HCT116 (cell line): ENCODE results near the gene GABRG1. TPM values are rescaled to one million over a fixed set of nuclear protein-coding genes. Genes with fewer than 3 reads are reported as not detected.

Source experiments
- ATAC-seq: fragments of 200-7000 bp; cut with Tn5 transposase; 2 replicates; pipeline ENCODE4 v1.9.1; 2020; ENCODE audit warnings: mild to moderate bottlenecking, moderate library complexity
- BruUV-seq: library from RNA; stranded (reverse); fragments of 400-500 nt; replicated peaks from 2 replicates; lab custom pipeline; 2021; lab: Mats Ljungman, UMichigan
- CTCF ChIA-PET: fragments of 300-600 bp; sonication (Branson Sonifier 250); formaldehyde crosslinking; loops from one replicate; lab custom pipeline; 2021; ENCODE audit warnings: antibody characterized with exemption; lab: Charles Lee
- POLR2A ChIA-PET: fragments of 300-600, 350-600 bp; sonication (Branson Sonifier 250); formaldehyde crosslinking; loops from one replicate; lab custom pipeline; 2021; ENCODE audit warnings: antibody characterized with exemption; lab: Charles Lee
- RAD21 ChIA-PET, 2 experiments: fragments of 300-600 bp; sonication (Branson Sonifier 250); formaldehyde crosslinking; loops; one replicate each; lab custom pipeline; 2023; ENCODE audit warnings: low total read pairs in 2 of 2; ENCODE audit not compliant: uncharacterized antibody in 2 of 2, unreplicated experiment in 2 of 2, low non-redundant PET in 1 of 2; lab: Charles Lee
- DNase-seq: peaks from one replicate; pipeline ENCODE4 v3.0.0-alpha.2; 2010; ENCODE audit warnings: low read depth, low spot score
- H2AFZ ChIP-seq: fragments of 200-600 bp; shearing (Covaris generic), sonication (generic); 2 replicates; pipeline ENCODE4 v1.6.1; 2017; ENCODE audit warnings: low read depth, mixed run types, mixed read lengths, antibody characterized with exemption, low read length; ENCODE audit not compliant: poor library complexity, severe bottlenecking
- H3K27ac ChIP-seq: 2 replicates; pipeline ENCODE4 v1.5.1; 2012; ENCODE audit warnings: low read depth, low read length
- H3K27me3 ChIP-seq: fragments of 200-600 bp; sonication (generic); 2 replicates; pipeline ENCODE4 v1.6.1; 2016; ENCODE audit warnings: mixed run types, low read length, mixed read lengths; ENCODE audit not compliant: insufficient read depth
- H3K36me3 ChIP-seq, 2 experiments: fragments of 200-500 bp in 1 of 2; fragments of 200-600 bp in 1 of 2; sonication (Bioruptor generic) in 1 of 2; sonication (generic) in 1 of 2; 2 replicates each; pipeline versions ENCODE4 v1.5.1 to v1.6.1; 2014 to 2016; ENCODE audit warnings: low read length in 2 of 2, inconsistent platforms in 1 of 2, mixed read lengths in 1 of 2, mixed run types in 1 of 2; ENCODE audit not compliant: insufficient read depth in 2 of 2, control insufficient read depth in 1 of 2
- H3K4me1 ChIP-seq, 2 experiments: fragments of 200-600 bp in 1 of 2; sonication (generic) in 1 of 2; 2 replicates each; pipeline versions ENCODE4 v1.5.1 to v1.6.1; 2012 to 2017; ENCODE audit warnings: low read length in 2 of 2, inconsistent platforms in 1 of 2, mild to moderate bottlenecking in 1 of 2, mixed read lengths in 1 of 2, mixed run types in 1 of 2, moderate library complexity in 1 of 2; ENCODE audit not compliant: insufficient read depth in 2 of 2, control insufficient read depth in 1 of 2
- H3K4me2 ChIP-seq: fragments of 200-600 bp; sonication (generic); 2 replicates; pipeline ENCODE4 v1.6.1; 2017; ENCODE audit warnings: mixed run types, low read length, mixed read lengths
- H3K4me3 ChIP-seq, 2 experiments: fragments of 200-600 bp in 1 of 2; sonication (generic) in 1 of 2; replicated peaks in 1 of 2; 2 replicates each; pipeline ENCODE4 v1.5.1; 2011 to 2016; ENCODE audit warnings: low read length in 2 of 2, control low read depth in 1 of 2, low read depth in 1 of 2, mild to moderate bottlenecking in 1 of 2, mixed read lengths in 1 of 2, mixed run types in 1 of 2
- H3K79me2 ChIP-seq: fragments of 200-600 bp; sonication (generic); 2 replicates; pipeline ENCODE4 v1.6.1; 2017; ENCODE audit warnings: mild to moderate bottlenecking, mixed run types, low read length, moderate library complexity, mixed read lengths; ENCODE audit not compliant: insufficient read depth
- H3K9ac ChIP-seq: fragments of 200-600 bp; sonication (generic); 2 replicates; pipeline ENCODE4 v1.6.1; 2016; ENCODE audit warnings: low read length, mixed read lengths
- H3K9me2 ChIP-seq: fragments of 200-600 bp; sonication (generic), shearing (Covaris generic); 2 replicates; pipeline ENCODE4 v1.6.1; 2017; ENCODE audit warnings: mixed run types, mild to moderate bottlenecking, moderate library complexity; ENCODE audit not compliant: insufficient read depth
- H3K9me3 ChIP-seq, 2 experiments: fragments of 200-500 bp in 1 of 2; fragments of 200-600 bp in 1 of 2; sonication (Bioruptor generic) in 1 of 2; sonication (generic) in 1 of 2; 2 replicates each; pipeline ENCODE4 v1.6.1; 2014 to 2017; ENCODE audit warnings: low read length in 2 of 2, mixed read lengths in 2 of 2, inconsistent platforms in 1 of 2, low read depth in 1 of 2, mild to moderate bottlenecking in 1 of 2, mixed run types in 1 of 2, moderate library complexity in 1 of 2; ENCODE audit not compliant: control insufficient read depth in 1 of 2, insufficient read depth in 1 of 2
- H4K20me1 ChIP-seq: fragments of 200-600 bp; sonication (generic), shearing (Covaris generic); 2 replicates; pipeline ENCODE4 v1.6.1; 2017; ENCODE audit warnings: mixed run types, mild to moderate bottlenecking, moderate library complexity; ENCODE audit not compliant: insufficient read depth
- ATF3 ChIP-seq: IDR thresholded peaks from 2 replicates; pipeline ENCODE4 v1.6.1; 2012
- CEBPB ChIP-seq: IDR thresholded peaks from 2 replicates; pipeline ENCODE4 v1.6.1; 2012; ENCODE audit warnings: low read depth
- CTCF ChIP-seq, 3 experiments: fragments of 200-600 bp in 1 of 3; sonication (generic) in 1 of 3; IDR thresholded peaks in 2 of 3; conservative IDR thresholded peaks in 1 of 3; 2 replicates each; pipeline ENCODE4 v1.5.1; 2012 to 2017; ENCODE audit warnings: low read depth in 2 of 3, low read length in 2 of 3, antibody characterized with exemption in 1 of 3, borderline replicate concordance in 1 of 3, control low read depth in 1 of 3, mild to moderate bottlenecking in 1 of 3, mixed read lengths in 1 of 3, mixed run types in 1 of 3, moderate library complexity in 1 of 3; ENCODE audit not compliant: insufficient read depth in 1 of 3
- FOSL1 ChIP-seq: IDR thresholded peaks from 2 replicates; pipeline ENCODE4 v1.6.1; 2012; ENCODE audit warnings: low read depth
- POLR2AphosphoS5 ChIP-seq: IDR thresholded peaks from 2 replicates; pipeline ENCODE4 v1.6.1; 2011; ENCODE audit warnings: mild to moderate bottlenecking, low read depth, low read length, moderate library complexity
- REST ChIP-seq: IDR thresholded peaks from 2 replicates; pipeline ENCODE4 v1.6.1; 2012; ENCODE audit warnings: low read depth
- SP1 ChIP-seq: IDR thresholded peaks from 2 replicates; pipeline ENCODE4 v1.6.1; 2012; ENCODE audit warnings: low read depth
- TCF7L2 ChIP-seq: IDR thresholded peaks from 2 replicates; pipeline ENCODE4 v1.7.0; 2011; ENCODE audit warnings: borderline replicate concordance, inconsistent platforms; ENCODE audit not compliant: insufficient read depth, insufficient read length; ENCODE audit errors: extremely low read depth
- intact Hi-C: fragments of 100-400 bp; cut with micrococcal nuclease; formaldehyde crosslinking; loops from 2 replicates; pipeline ENCODE4 v1.10.0; 2022
- total RNA-seq: library from RNA; stranded (reverse); gene quantifications from one replicate; pipeline ENCODE4 v1.2.1, GENCODE V29; 2021; ENCODE audit not compliant: unreplicated experiment

GABRG1 gene
- total RNA-seq, 1 experiment from 2014 or later: not detected

- no peaks in the 10 kb centered on the region for H3K9me2 ChIP-seq
- no peak overlapping the region for H2AFZ ChIP-seq
- intact Hi-C loops: no loop called here
- POLR2A ChIA-PET: no interaction called here
- no peak for DNase-seq
- no peak for ATAC-seq
- no peak overlapping the region for H3K4me2 ChIP-seq
- H3K27ac ChIP-seq: no peak overlapping the region
- no peaks in the 10 kb centered on the region for H3K27me3 ChIP-seq
- H3K9ac ChIP-seq: no peak overlapping the region
- TF ChIP-seq ATF3: no peak
- no peak for TF ChIP-seq REST
- no peak for TF ChIP-seq POLR2AphosphoS5
- no peak for TF ChIP-seq CEBPB
- TF ChIP-seq FOSL1: no peak
- TF ChIP-seq SP1: no peak
- TF ChIP-seq CTCF (IDR thresholded peaks at IDR 0.05 in 2 of 3, conservative IDR thresholded peaks at IDR 0.05 in 1 of 3; ENCODE audit: borderline replicate concordance in 1 of 3, insufficient read depth in 1 of 3, low read depth in 2 of 3, low read length in 2 of 3): no peak
- no peak for TF ChIP-seq TCF7L2
- TF ChIP-seq, all 23 proteins: peak for 0
- Histone ChIP-seq H3K79me2 (no peaks in the 10 kb centered on the region), H3K9me3 (peaks cover 2 to 8% of the 10 kb centered on the region in 2 experiments; a peak in 2 of 4 replicates), H4K20me1 (no peaks in the 10 kb centered on the region), H3K4me1 (no peaks in the 10 kb centered on the region), H3K36me3 (no peaks in the 10 kb centered on the region), H3K4me3 (no peak overlapping the region)
- CTCF ChIA-PET: no interaction called here
- RAD21 ChIA-PET: no interaction called here
- BruUV-seq: no TSS peak
Observed at GRCh38 chr4:46124773-46125413, 1.0 kb upstream of the GABRG1 start.
